ENCODE data around the gene AHI1.

AHI1 gene

GRCh38 chr6:135270676-135271536 is 226.6 kb downstream of the AHI1 start:
- peak; percentile 16 for DNase-seq (ENCODE audit: low read depth)
- no peak for TF ChIP-seq CTCF (conservative IDR thresholded peaks at IDR 0.05; ENCODE audit: control insufficient read depth, insufficient read depth, low read depth, low read length)
- no peak overlapping the region for H3K4me3 ChIP-seq (ENCODE audit: control insufficient read depth, low read depth, low read length)

- TF ChIP-seq CTCF (conservative IDR thresholded peaks at IDR 0.05; ENCODE audit: control insufficient read depth, insufficient read depth, low read depth, low read length) = no peak
- DNase-seq (ENCODE audit: low read depth) = no peak
- no peak overlapping the region for H3K4me3 ChIP-seq (ENCODE audit: control insufficient read depth, low read depth, low read length)
Observed at GRCh38 chr6:135269481-135269891, 228.1 kb downstream of the AHI1 start.

DNA sequence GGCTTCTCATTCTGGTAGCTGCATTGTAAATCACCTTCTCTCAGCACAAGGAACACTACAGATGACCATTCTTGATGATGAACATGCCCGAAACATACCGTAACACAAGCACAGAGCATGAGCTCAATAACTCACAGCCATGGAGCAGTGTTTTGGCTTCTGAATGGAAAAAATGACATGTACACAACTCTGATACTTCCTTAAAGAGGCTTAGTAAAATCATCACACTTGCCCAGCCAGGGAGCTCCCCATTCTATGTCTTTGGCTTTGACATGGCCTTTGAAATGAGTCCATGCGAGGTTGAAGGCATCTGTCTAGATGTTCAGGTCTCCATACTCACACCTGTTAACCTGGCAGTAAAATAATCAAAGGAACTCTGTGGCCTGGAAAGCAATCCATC is 228.8 kb downstream of the AHI1 start:
- no peak overlapping the region for H3K4me3 ChIP-seq (ENCODE audit: control insufficient read depth, low read depth, low read length)
- no peak for TF ChIP-seq CTCF (conservative IDR thresholded peaks at IDR 0.05; ENCODE audit: control insufficient read depth, insufficient read depth, low read depth, low read length)
- no peak for DNase-seq (ENCODE audit: low read depth)

DNA sequence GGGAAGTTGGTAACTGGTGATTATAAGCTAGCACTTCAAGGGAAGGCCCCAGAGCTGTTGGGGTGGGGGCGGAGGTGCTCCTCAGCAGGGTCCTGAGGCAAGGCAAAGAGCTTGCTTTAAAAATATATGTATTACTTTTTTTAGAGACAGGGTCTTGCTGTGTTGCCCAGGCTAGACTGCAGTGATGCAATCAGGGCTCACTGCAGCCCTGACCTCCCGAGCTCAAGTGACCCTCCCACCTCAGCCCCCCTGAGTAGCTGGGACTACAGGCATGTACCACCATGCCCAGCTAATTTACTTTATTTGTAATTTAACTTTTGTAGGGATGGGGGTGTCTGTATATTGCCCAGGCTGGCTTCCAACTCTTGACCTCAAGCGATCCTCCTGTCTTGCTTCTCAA is 229.3 kb downstream of the AHI1 start:
- TF ChIP-seq CTCF (conservative IDR thresholded peaks at IDR 0.05; ENCODE audit: control insufficient read depth, insufficient read depth, low read depth, low read length) = no peak
- no peak for DNase-seq (ENCODE audit: low read depth)
- H3K4me3 ChIP-seq (ENCODE audit: control insufficient read depth, low read depth, low read length) = no peak overlapping the region

GRCh38 chr6:135267085-135267484 is 230.5 kb downstream of the AHI1 start:
- no peak for TF ChIP-seq CTCF (conservative IDR thresholded peaks at IDR 0.05; ENCODE audit: control insufficient read depth, insufficient read depth, low read depth, low read length)
- no peak for DNase-seq (ENCODE audit: low read depth)
- H3K4me3 ChIP-seq (ENCODE audit: control insufficient read depth, low read depth, low read length) = no peak overlapping the region

GRCh38 chr6:135266675-135267074 is 230.9 kb downstream of the AHI1 start:
- TF ChIP-seq CTCF (conservative IDR thresholded peaks at IDR 0.05; ENCODE audit: control insufficient read depth, insufficient read depth, low read depth, low read length) = no peak
- no peak overlapping the region for H3K4me3 ChIP-seq (ENCODE audit: control insufficient read depth, low read depth, low read length)
- no peak for DNase-seq (ENCODE audit: low read depth)
